NB4 (cell line): ENCODE data around the gene ZNF407.

Source experiments
- DNase-seq: peaks from one replicate; pipeline ENCODE4 v3.0.0; 2010; ENCODE audit warnings: low read depth
- H3K4me3 ChIP-seq: one replicate; pipeline ENCODE4 v1.5.1; 2011; ENCODE audit warnings: mild to moderate bottlenecking, low read depth, low read length, moderate library complexity
- MYC ChIP-seq: IDR thresholded peaks from 2 replicates; pipeline ENCODE4 v1.6.1; 2011; ENCODE audit warnings: low read depth, low read length
- POLR2A ChIP-seq: IDR thresholded peaks from 2 replicates; pipeline ENCODE4 v1.6.1; 2011; ENCODE audit warnings: mild to moderate bottlenecking; ENCODE audit not compliant: insufficient read length; ENCODE audit errors: extremely low read depth
- TF ChIP-seq, protein P1 (sequence below): IDR thresholded peaks from one replicate; pipeline ENCODE4 v1.5.1; 2012; ENCODE audit warnings: low read depth, low read length
- TF ChIP-seq, protein P2 (sequence below): IDR thresholded peaks from 2 replicates; pipeline ENCODE4 v1.6.1; 2011; ENCODE audit warnings: low read depth, low read length

ZNF407 gene

DNA sequence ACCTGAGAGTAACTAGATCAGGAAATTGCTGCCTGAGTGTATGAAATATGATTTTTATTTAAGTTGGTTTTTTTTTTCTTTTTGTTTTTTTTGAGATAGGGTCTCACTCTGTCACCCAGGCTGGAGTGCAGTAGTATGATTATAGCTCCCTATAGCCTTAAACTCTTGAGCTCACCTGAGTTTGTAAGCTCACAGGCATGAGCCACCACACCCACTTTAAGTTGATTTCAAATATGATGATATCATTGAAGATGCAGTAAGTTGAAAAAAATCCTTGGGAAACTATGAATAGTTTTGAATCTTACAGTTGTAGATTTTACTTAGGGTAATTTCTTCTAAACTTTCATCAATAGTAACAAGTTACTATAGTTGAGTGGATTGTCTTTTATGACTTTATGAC, 234.7 kb downstream of the ZNF407 start:
- no peak for DNase-seq
- H3K4me3 ChIP-seq = no peak overlapping the region
- TF ChIP-seq, protein P1, sequence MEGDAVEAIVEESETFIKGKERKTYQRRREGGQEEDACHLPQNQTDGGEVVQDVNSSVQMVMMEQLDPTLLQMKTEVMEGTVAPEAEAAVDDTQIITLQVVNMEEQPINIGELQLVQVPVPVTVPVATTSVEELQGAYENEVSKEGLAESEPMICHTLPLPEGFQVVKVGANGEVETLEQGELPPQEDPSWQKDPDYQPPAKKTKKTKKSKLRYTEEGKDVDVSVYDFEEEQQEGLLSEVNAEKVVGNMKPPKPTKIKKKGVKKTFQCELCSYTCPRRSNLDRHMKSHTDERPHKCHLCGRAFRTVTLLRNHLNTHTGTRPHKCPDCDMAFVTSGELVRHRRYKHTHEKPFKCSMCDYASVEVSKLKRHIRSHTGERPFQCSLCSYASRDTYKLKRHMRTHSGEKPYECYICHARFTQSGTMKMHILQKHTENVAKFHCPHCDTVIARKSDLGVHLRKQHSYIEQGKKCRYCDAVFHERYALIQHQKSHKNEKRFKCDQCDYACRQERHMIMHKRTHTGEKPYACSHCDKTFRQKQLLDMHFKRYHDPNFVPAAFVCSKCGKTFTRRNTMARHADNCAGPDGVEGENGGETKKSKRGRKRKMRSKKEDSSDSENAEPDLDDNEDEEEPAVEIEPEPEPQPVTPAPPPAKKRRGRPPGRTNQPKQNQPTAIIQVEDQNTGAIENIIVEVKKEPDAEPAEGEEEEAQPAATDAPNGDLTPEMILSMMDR = no peak
- TF ChIP-seq MYC (no peak), POLR2A (no peak)
- TF ChIP-seq, protein P2, sequence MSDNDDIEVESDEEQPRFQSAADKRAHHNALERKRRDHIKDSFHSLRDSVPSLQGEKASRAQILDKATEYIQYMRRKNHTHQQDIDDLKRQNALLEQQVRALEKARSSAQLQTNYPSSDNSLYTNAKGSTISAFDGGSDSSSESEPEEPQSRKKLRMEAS = no peak

DNA sequence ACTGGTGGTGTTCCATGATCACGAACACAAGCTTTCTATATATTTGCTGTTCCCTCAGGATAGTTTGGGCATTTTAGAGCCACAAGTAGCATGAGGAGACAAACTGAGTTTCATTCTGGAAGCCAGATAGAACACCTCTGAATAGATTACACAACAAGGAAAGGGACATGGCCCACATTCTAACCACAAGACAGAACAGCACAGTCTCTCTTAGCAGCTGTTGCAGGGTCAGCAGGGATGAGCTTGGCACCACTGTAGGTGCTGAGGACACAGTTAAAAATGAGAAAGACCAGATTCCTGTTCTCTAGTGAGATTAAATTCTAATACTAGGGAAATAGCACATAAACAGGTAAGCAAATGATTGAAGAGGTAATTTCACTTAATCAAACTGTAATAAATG, 235.3 kb downstream of the ZNF407 start:
- TF ChIP-seq, protein P2 = no peak
- TF ChIP-seq, protein P1 = no peak
- TF ChIP-seq POLR2A (no peak), MYC (no peak)
- DNase-seq = peak; percentile 4
- no peak overlapping the region for H3K4me3 ChIP-seq

DNA sequence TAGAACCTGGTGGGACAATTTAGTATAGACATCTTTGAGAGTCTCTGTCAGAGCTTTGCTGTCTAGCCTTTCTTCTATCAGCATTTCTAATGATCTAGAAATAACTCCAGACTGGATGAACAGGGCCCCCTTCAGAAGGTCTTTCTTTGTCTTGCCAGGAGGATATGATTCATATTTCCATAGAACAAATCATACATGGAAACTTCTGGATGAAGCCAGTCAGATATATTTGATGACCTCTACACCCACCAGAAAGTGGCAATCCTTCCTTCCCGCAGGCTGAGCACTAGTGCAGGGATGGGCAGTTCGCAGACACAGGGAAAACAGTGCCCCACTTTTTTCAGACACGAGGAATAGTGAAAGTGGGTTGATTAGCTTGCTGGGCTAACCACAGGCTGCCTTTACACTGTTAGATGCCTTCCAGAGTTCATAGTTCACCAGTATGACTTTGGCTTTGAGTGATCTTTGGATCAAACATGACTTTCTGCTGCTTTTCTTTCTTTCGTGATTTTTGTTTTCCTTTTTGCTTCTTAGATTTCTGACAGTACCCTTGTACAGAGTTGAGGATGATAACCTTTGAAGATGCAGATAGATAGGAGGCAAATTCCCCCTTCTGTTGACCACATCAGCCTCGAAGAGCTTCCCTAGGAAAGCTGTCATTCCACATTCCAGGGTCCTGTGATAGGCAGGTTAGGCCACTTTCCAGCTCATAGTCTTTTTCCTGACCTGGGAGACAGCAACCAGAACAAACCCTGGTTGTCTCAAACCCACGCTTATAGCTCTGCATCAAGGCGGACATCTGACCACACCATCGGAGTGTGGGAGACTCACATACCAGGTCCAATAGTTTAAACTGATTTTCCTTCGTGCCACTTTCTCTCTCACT, 237.0 kb downstream of the ZNF407 start:
- TF ChIP-seq, protein P1 = no peak
- TF ChIP-seq POLR2A (no peak), MYC (no peak)
- TF ChIP-seq, protein P2 = no peak
- no peak for DNase-seq
- no peak overlapping the region for H3K4me3 ChIP-seq

DNA sequence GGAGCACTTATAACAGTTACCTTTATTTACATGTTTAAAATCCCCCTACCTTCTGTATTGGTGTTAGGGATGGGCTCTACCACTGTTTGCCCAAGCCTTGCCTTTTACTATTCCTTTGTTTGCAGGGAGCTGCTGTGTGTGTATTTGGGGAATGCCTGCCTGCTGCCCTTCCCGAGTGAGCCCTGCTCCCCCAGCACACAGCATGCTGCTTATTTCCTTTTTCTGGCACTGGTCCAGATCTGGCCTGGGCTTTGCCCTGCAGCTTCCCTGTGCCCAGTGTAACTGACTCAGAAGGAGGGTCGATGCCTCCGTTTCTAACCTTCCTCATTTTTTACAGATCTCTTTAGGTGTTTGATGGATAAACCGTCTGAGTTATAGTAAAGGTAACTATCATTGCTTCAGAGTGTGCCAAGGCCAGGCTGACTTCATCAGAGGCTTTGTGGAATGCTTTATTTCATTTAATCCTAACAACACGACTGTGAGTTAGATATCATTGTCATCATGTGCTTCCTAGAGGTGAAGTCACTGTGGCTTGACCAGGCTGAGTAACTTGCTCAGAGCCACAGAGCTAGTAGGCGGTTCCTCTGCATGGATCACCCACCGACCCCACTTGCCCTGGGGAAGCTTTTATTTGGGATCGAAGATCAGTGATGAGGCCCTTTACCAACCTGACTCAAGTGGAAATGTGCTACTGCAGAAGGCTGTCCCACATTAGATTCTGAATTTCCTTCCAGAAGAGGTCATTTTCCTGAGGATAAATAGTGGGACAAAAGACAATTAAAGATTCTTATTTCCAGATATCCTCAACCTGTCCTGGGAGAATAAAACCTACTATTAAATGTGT, 238.8 kb downstream of the ZNF407 start:
- no peak for DNase-seq
- H3K4me3 ChIP-seq = no peak overlapping the region
- TF ChIP-seq, protein P2 = no peak
- TF ChIP-seq, protein P1 = no peak
- no peak for TF ChIP-seq MYC
- TF ChIP-seq POLR2A = no peak

DNA sequence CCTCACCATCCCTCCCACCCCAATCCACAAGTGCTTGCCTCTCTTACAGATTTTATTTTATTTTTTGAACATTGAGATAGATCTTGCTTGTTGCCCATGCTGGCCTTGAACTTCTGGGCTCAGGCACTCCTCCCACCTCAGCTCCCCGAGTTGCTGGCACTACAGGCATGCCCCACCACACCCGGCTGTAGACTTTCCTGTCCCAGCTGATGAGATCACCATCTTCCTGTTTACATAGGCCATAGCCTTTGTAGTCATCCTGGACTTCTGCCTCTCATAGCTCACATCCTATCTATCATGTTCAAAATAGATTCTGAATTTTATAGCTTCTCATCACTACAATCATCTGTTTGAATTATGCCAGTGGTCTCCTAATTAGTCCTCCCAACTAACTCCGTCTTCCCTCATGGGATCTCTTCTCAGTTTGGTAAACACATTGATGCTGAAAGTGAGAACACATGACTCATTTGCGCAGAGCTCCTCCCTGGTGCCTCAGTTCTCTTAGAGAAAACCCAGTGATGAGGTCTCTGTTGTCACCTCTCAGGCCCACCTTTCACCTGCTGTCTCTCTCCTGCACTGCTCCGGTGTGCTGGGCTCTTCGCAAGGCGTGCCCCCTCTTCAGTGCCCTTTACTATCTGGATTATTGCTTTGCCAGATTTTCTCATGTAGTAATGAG, 243.0 kb downstream of the ZNF407 start:
- DNase-seq = no peak
- no peak for TF ChIP-seq MYC
- TF ChIP-seq, protein P1 = no peak
- no peak overlapping the region for H3K4me3 ChIP-seq
